Fibroblast of pulmonary artery (primary cell): ENCODE measurements around the gene DDOST.

Experiments
- DNase-seq: peaks from one replicate; pipeline ENCODE4 v3.0.0-alpha.2; 2010; ENCODE audit warnings: low read depth
- H3K4me3 ChIP-seq: replicated peaks from 2 replicates; pipeline ENCODE4 v1.5.1; 2011; ENCODE audit warnings: low read depth, mild to moderate bottlenecking, control low read depth, low read length, moderate library complexity
- TF ChIP-seq, protein P1 (sequence below): IDR thresholded peaks from 2 replicates; pipeline ENCODE4 v1.5.1; 2011; ENCODE audit warnings: mild to moderate bottlenecking, control low read depth, low read length, inconsistent platforms; ENCODE audit errors: missing control alignments

Gene DDOST

GRCh38 chr1:20618550-20618949 lies 42.6 kb downstream of the DDOST start:
- H3K4me3 ChIP-seq = no peak overlapping the region
- TF ChIP-seq, protein P1, sequence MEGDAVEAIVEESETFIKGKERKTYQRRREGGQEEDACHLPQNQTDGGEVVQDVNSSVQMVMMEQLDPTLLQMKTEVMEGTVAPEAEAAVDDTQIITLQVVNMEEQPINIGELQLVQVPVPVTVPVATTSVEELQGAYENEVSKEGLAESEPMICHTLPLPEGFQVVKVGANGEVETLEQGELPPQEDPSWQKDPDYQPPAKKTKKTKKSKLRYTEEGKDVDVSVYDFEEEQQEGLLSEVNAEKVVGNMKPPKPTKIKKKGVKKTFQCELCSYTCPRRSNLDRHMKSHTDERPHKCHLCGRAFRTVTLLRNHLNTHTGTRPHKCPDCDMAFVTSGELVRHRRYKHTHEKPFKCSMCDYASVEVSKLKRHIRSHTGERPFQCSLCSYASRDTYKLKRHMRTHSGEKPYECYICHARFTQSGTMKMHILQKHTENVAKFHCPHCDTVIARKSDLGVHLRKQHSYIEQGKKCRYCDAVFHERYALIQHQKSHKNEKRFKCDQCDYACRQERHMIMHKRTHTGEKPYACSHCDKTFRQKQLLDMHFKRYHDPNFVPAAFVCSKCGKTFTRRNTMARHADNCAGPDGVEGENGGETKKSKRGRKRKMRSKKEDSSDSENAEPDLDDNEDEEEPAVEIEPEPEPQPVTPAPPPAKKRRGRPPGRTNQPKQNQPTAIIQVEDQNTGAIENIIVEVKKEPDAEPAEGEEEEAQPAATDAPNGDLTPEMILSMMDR = no peak
- DNase-seq = no peak

GRCh38 chr1:20616847-20617487 lies 44.2 kb downstream of the DDOST start:
- no peak for DNase-seq
- TF ChIP-seq, protein P1 = no peak
- no peak overlapping the region for H3K4me3 ChIP-seq

- no peak for DNase-seq
- no peak overlapping the region for H3K4me3 ChIP-seq
- TF ChIP-seq, protein P1 = no peak
Observed at GRCh38 chr1:20615946-20616846, 45.0 kb downstream of the DDOST start.

GRCh38 chr1:20614131-20614579 lies 47.0 kb downstream of the DDOST start:
- DNase-seq = no peak

DNA sequence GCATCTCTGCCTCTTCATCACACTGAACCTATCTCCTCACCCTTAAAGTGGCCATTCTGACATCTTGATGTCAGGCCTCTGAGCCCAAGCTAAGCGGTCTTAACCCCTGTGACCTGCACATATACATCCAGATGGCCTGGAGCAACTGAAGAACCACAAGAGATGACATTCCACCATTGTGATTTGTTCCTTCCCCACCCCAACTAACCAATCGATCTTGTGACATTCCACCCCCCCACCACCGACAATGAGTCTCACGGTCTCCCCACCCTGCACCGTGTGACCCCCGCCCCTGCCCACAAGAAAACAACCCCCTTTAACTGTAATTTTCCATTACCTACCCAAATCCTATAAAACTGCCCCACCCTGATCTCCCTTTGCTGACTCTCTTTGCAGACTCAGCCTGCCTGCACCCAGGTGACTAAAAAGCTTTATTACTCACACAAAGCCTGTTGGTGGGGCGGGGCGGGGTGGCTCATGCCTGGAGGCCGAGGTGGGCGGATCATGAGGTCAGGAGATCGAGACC lies 48.9 kb downstream of the DDOST start:
- DNase-seq = no peak
- no peak overlapping the region for H3K4me3 ChIP-seq
- TF ChIP-seq, protein P1 = no peak

More at GRCh38 chr1:20614131-20614579, 47.0 kb downstream of the DDOST start:
- TF ChIP-seq, protein P1 = no peak
- no peak overlapping the region for H3K4me3 ChIP-seq

GRCh38 chr1:20611652-20612051 lies 49.5 kb downstream of the DDOST start:
- TF ChIP-seq, protein P1 = no peak
- H3K4me3 ChIP-seq = no peak overlapping the region
- no peak for DNase-seq
